Mesodermal cell (in vitro differentiated cells): ENCODE measurements around the gene GRID2IP.
A peak's percentile ranks its signal among the peaks of the same experiment; 100 is the strongest.

Source experiments
- H3K27ac ChIP-seq: 2 replicates; pipeline ENCODE4 v1.7.0; 2013; ENCODE audit warnings: mild to moderate bottlenecking, low read depth, low read length, moderate library complexity; ENCODE audit not compliant: severe bottlenecking
- H3K36me3 ChIP-seq: 2 replicates; pipeline ENCODE4 v1.7.1; 2013; ENCODE audit warnings: mild to moderate bottlenecking, low read length, moderate library complexity; ENCODE audit not compliant: control insufficient read depth, insufficient read depth
- H3K4me1 ChIP-seq: one replicate; pipeline ENCODE4 v1.7.1; 2013; ENCODE audit warnings: mild to moderate bottlenecking, low read length; ENCODE audit not compliant: insufficient read depth, control insufficient read depth, poor library complexity, severe bottlenecking
- H3K4me3 ChIP-seq: 2 replicates; pipeline ENCODE4 v1.7.0; 2013; ENCODE audit warnings: low read length, control low read depth, mild to moderate bottlenecking; ENCODE audit not compliant: insufficient read depth, poor library complexity, severe bottlenecking; ENCODE audit errors: extremely low read depth
- H3K9me3 ChIP-seq: 2 replicates; pipeline ENCODE4 v1.7.1; 2013; ENCODE audit warnings: mild to moderate bottlenecking, low read length, moderate library complexity; ENCODE audit not compliant: control insufficient read depth
- WGBS, 2 experiments: methylation state at CpG; one replicate each; pipeline ENCODE4 v1.1.5; 2013; ENCODE audit warnings: missing lambda C conversion rate in 2 of 2; ENCODE audit not compliant: insufficient coverage in 2 of 2; 5-methylcytosine and 5-hydroxymethylcytosine counted together

GRID2IP gene

GRCh38 chr7:6533893-6534495 is 17.3 kb downstream of the GRID2IP start:
- WGBS, 2 experiments = 83 to 84% methylated on average over 9 of the region's 12 CpGs

DNA sequence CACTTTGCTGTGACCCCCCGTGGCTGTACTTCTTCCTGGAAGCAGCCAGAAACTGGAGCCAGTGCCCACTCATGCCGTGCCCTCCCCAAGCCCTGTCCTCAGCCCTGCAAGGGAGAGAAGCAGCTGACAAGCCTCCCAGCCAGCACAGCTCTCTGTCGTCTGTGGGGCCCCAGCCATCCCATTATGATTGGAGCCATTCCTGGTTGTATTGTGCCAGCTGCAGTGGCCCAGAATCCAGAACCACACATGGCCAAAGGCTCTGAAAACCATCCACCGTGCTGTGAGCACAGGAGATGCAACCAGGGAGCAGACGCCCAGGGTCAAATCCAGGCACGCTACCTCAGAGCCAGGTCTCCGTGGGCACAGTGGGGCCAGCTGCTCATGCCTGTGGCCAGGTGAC is 18.7 kb downstream of the GRID2IP start:
- H3K27ac ChIP-seq = no peak overlapping the region
- H3K9me3 ChIP-seq = no peaks in the 10 kb centered on the region
- 72 to 73% methylated on average over 5 to 7 of the region's 7 CpGs for WGBS, 2 experiments
- no peaks in the 10 kb centered on the region for H3K36me3 ChIP-seq
- H3K4me3 ChIP-seq = no peak overlapping the region
- H3K4me1 ChIP-seq = peaks cover 2% of the 10 kb centered on the region

More at GRCh38 chr7:6533893-6534495, 17.3 kb downstream of the GRID2IP start:
- Histone ChIP-seq H3K4me1 (peaks cover 2% of the 10 kb centered on the region), H3K27ac (no peak overlapping the region), H3K36me3 (no peaks in the 10 kb centered on the region), H3K4me3 (no peak overlapping the region), H3K9me3 (no peaks in the 10 kb centered on the region)

- no peaks in the 10 kb centered on the region for H3K36me3 ChIP-seq
- 36% methylated on average over 16 to 17 of the region's 19 CpGs for WGBS, 2 experiments
- peaks cover 2% of the 10 kb centered on the region for H3K4me1 ChIP-seq
- H3K9me3 ChIP-seq = no peaks in the 10 kb centered on the region
- H3K27ac ChIP-seq = no peak overlapping the region
- H3K4me3 ChIP-seq = peak overlapping the region; percentile 47
Observed at GRCh38 chr7:6531492-6532279, 19.6 kb downstream of the GRID2IP start.

- Histone ChIP-seq H3K4me1 (peaks cover 2% of the 10 kb centered on the region), H3K36me3 (no peaks in the 10 kb centered on the region), H3K4me3 (peak overlapping the region; percentile 47), H3K9me3 (no peaks in the 10 kb centered on the region), H3K27ac (no peak overlapping the region)
- 2 to 3% methylated on average over 64 to 68 of the region's 74 CpGs for WGBS, 2 experiments
Observed at GRCh38 chr7:6530626-6531491, 20.4 kb downstream of the GRID2IP start.

DNA sequence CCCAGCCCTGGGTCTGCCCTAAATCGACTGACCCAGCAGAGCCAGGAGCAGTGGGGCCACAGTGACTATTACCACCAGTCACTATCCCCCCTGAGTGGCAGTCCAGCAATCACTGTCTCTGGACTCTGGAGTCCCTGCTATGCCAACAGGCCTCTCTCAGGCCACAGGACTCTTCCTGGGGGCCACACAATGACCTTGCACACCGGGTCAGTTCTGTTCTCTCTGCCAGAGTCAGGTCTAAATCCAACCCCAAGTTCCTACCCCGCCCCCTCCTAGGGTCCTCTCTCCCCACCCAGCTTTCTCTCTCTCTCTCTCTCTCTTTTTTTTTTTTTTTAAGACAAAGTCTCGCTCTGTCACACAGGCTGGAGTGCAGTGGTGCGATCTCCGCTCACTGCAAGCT is 21.6 kb downstream of the GRID2IP start:
- peaks cover 2% of the 10 kb centered on the region for H3K4me1 ChIP-seq
- no peaks in the 10 kb centered on the region for H3K36me3 ChIP-seq
- no peak overlapping the region for H3K4me3 ChIP-seq
- no peak overlapping the region for H3K27ac ChIP-seq
- H3K9me3 ChIP-seq = no peaks in the 10 kb centered on the region
- WGBS, 2 experiments = 46 to 83% methylated on average over 2 of the region's 6 CpGs

DNA sequence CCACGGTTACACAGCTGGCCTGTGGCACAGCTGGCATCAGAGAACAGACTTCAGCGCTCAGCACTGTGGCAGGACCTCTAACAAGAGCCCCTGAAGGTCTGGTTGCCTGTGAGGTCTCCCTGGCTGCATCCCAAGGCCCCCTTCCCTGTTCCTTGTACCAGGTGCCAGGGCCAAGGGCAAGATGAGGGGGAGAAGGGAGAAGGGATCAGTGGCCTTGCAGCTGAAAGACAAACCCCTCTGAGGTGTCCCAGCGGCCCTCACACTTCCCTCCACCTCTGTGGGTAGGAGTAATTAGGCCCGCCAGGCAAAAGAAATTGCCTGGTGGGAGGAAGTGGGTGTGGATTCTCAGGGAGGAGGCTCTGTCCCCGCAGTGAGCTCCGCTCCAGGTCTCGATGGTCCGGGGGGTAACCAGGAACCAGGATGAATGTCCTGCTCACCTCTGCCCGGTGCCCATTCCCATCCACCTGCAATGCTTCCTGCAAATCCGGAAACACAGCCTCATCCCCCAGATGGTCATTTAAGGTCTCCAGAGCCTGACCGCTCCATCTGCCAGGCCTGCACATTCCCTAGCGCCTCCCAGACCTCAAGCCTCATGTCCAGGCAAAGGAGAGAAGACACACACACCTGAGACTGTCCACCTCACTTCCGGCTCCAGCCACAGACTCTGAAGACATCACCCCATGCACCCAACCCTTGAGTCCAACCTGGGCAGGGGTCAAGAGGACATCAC is 22.7 kb downstream of the GRID2IP start:
- Histone ChIP-seq H3K27ac (no peak overlapping the region), H3K4me1 (peaks cover 2% of the 10 kb centered on the region), H3K9me3 (no peaks in the 10 kb centered on the region), H3K4me3 (no peak overlapping the region), H3K36me3 (no peaks in the 10 kb centered on the region)
- 80 to 84% methylated on average over 8 to 10 of the region's 13 CpGs for WGBS, 2 experiments

GRCh38 chr7:6526997-6527378 is 24.3 kb downstream of the GRID2IP start:
- WGBS, 2 experiments = 50 to 70% methylated on average over 12 of the region's 12 CpGs
- Histone ChIP-seq H3K36me3 (no peaks in the 10 kb centered on the region), H3K4me1 (peaks cover 2% of the 10 kb centered on the region), H3K27ac (no peak overlapping the region), H3K9me3 (no peaks in the 10 kb centered on the region), H3K4me3 (no peak overlapping the region)

DNA sequence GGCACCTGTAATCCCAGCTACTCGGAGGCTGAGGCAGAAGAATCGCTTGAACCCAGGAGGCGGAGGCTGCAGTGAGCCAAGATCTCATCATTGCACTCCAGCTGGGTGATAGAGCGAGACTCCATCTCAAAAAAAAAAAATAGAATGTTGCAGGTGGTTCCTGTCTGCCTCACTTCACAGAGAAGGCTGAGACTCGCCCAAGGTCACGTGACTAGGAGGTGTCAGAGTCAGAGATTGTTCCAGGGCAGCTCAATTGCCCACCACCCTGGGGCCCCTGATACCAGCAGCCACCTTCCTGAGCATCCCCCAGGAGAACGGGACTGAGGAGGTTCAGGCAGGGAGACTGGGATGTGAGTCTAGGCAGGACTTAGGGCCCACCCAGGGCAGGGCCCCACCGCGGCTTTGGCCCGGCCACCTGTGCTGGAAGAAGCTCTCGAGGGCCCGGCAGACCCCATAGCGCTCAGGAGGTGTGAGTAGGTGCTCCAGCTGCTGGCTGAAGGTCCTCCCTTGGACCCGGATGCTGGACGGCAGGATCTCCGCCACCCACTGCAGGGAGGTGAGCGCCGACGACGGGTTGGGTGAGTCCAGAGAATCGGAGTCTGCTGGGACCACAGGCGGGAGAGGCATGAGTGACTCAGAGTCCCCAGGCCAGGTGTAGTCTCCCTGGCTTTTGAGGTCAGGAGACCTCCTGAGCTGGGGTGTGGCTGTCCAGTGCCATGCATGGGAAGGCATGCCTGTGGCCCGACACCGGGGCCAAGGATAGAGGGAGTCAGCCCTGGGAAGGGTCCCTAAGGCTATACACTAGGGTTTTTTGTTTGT is 30.9 kb downstream of the GRID2IP start:
- no peaks in the 10 kb centered on the region for H3K36me3 ChIP-seq
- H3K4me3 ChIP-seq = no peak overlapping the region
- H3K27ac ChIP-seq = no peak overlapping the region
- no peaks in the 10 kb centered on the region for H3K4me1 ChIP-seq
- no peaks in the 10 kb centered on the region for H3K9me3 ChIP-seq
- WGBS, 2 experiments = 92 to 93% methylated on average over 22 of the region's 24 CpGs

DNA sequence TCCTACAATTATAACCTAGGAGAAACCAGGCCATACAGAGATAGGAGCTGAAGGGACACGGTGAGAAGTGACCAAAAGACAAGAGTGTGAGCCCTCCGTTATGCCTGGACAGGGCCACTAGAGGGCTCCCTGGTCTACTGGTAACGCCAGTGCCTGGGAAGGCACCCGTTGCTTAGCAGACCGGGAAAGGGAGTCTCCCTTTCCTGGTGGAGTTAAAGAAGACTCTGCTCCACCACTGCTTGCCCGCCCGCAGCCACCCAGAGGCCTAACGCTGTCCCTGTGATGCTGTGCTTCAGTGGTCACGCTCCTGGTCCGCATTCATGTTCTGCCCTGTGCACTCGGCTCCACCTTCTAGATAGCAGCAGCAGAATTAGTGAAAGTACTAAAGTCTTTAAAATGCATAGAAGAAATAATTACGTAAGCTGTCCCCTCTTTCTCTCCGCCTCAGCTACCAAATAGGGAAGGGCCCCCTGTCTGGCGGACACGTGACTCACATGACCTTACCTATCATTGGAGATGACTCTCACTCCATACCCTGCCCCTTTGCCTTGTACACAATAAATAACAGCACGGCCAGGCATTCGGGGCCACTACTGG is 34.8 kb downstream of the GRID2IP start:
- Histone ChIP-seq H3K27ac (peak overlapping the region; percentile 5), H3K9me3 (no peaks in the 10 kb centered on the region), H3K4me3 (no peak overlapping the region), H3K4me1 (no peaks in the 10 kb centered on the region), H3K36me3 (no peaks in the 10 kb centered on the region)
- WGBS, 2 experiments = 17 to 18% methylated on average over 12 to 14 of the region's 17 CpGs
